Skin epidermis (tissue), 12 donors: ENCODE measurements around the gene PLXDC1.
"Not testable (repeated sequence)": the region's sequence is repeated elsewhere in the genome, so short reads cannot be mapped to it uniquely, and the experiment has no call there.

ENCODE experiments used
- H3K27ac ChIP-seq, 21 experiments: fragments of 200-600 bp; sonication (generic) in 11 of 21; one replicate each; pipeline ENCODE4 v1.5.0; 2020; ENCODE audit warnings: mild to moderate bottlenecking in 3 of 21, inconsistent platforms in 2 of 21, moderate library complexity in 2 of 21
- H3K4me3 ChIP-seq, 7 experiments: fragments of 200-600 bp; sonication (generic) in 2 of 7; one replicate each; pipeline ENCODE4 v1.5.0; 2020; ENCODE audit warnings: inconsistent platforms in 2 of 7, mild to moderate bottlenecking in 2 of 7, moderate library complexity in 1 of 7

Gene PLXDC1

DNA sequence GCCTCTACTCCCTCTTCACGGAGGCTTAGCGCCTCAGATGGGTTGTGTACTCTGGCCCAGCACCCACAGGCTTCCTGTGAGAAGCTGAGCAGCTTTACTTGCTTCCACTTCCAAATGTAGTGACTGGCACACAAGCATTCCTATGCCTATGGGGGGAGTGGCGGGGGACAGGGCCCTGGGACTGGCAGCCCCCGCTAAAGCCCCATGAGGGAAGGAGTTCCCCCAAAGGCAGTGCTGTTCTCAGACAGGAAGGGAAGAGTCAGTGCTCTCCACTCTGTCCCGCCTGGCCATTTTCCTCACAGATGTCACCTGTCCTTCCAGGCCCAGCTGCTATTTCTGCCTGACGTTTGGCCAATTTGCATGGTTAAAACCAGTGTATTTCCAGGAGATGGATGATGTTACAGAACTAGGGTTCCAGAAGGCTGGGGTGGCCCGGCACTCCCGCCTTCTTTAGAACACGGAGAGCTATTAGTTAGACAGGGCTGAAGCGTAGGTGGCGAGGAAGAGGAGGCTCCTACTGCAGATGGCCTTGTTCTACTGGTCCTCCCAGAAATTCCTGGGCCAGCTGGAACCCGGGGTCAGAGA, 100.3 kb downstream of the PLXDC1 start:
- H3K27ac ChIP-seq = no peak overlapping the region
- no peak overlapping the region for H3K4me3 ChIP-seq

DNA sequence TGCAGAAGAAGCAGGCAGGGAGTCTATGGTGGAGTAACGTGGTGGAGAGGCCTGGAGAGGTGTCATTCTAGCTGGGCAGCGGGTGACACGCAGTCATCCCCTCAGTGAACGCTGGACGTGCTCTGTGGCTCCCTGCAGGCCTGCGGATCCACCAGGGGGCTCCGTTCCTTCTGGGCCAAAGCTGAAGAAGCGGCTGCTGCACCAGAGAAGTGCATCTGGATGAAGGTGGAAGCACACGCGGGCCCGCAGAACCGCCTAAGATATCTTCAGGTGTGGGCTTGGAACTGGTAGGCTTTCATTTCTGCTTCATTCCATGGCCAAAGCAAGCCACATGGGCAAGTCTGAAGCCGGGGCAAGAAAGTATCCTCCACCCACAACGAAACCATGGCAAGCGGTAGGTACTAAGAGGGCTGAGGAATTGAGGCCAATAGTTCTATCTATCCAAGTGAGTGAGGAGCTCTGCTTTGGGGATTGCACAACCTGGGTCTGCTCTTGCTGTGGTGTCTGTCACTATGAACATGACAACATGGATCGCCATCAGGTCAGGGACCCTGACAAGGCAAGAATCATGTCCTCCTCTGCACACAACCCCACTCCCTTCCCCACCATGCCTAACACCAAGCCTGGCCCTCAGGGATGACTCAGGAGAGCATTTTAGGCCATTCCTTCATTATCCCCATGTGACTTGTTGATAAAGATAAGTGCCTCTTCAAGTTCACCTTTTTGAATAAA, 105.3 kb downstream of the PLXDC1 start:
- Histone ChIP-seq H3K27ac (no peak overlapping the region), H3K4me3 (no peak overlapping the region)

DNA sequence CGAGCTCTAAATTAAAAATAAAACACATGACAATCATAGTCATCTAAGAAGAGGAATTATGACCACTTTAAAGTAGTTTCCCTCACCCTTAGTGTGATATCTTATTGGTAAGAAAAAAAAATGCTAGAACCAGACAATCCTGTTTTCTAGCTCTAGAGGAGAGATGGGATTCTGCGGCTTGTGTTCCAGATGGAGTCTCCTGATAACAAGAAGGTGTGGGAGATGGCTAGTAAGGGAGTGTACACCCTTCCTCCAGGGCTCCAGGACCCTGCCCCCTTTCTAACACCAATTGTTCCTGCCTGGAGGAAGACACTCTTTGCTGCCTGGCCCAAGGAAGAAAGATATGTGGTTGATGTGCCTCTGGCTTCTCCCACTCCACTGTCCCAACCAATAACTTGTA, 115.4 kb downstream of the PLXDC1 start:
- H3K4me3 ChIP-seq = no peak overlapping the region
- peak overlapping the region in 1 of 21 experiments; percentile 45 for H3K27ac ChIP-seq

DNA sequence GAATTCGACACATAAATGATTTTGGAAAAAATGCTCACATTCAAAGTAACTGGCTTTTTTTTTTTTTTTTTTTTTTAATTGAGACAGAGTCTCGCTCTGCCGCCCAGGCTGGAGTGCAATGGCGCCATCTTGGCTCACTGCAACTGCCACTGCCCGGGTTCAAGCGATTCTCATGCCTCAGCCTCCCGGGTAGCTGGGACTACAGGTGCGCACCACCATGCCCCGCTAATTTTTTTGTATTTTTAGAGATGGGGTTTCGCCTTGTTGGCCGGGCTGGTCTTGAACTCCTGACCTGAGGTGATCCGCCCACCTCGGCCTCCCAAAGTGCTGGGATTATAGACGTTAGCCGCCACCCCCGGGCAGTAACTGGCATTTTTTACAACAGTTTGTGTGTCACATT, 115.9 kb downstream of the PLXDC1 start:
- H3K27ac ChIP-seq = peak overlapping the region in 1 of 21 experiments; percentile 45
- H3K4me3 ChIP-seq = not testable (repeated sequence)

DNA sequence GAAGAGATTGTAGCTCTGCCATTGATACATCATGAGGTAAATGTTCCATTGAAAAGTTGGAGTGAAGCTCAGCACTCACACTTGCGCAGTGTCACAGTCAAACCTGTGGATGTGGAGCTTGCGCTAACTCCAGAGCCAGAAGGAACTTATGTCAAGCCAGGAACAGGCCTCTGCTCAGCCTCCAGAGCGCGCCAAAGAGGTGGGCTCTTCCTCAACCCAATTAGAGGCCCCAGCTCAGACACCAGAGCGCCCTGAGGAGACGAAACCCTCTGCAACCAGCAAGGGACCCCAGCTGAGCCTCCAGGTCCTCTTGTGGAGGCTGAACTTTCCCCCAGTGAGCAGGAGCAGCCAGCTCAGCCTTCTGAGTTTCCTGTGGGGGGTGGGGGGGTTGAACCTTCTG, 122.7 kb downstream of the PLXDC1 start:
- H3K4me3 ChIP-seq = no peak overlapping the region
- no peak overlapping the region for H3K27ac ChIP-seq

GRCh38 chr17:39027455-39028035, 123.9 kb downstream of the PLXDC1 start:
- peak overlapping the region in 9 of 21 experiments; percentile 2 to 68 (median 34) for H3K27ac ChIP-seq
- H3K4me3 ChIP-seq = peak overlapping the region in 6 of 7 experiments; percentile 21 to 43 (median 26)

DNA sequence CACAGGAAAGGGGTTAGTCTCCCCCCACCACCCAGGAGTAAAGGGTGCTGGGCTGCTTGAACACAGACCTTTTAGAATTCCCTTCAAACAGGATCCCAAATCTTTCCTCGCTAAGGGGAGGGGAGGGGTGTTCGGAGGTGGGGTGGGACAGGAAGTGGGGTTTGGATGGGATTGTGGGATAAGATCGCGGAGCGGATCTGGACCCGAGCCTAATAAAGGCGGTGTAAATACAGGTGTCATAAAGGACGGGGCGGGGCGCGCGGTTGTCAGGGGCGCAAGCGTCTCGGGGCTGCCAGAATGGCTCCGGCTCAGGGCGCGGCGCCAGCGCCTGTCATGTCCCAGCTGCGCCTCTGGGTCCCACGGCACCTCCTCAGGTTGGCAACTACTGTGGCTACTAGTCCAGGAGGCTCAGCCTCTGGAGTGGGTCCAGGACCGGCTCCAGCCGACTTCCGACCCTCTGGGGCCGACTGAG, 124.4 kb downstream of the PLXDC1 start:
- peak overlapping the region in 6 of 7 experiments; percentile 21 to 43 (median 26) for H3K4me3 ChIP-seq
- H3K27ac ChIP-seq = peak overlapping the region in 9 of 21 experiments; percentile 2 to 68 (median 34)

- H3K27ac ChIP-seq = peak overlapping the region in 2 of 21 experiments; percentile 2 to 67
- not testable (repeated sequence) for H3K4me3 ChIP-seq
Measured at GRCh38 chr17:39026346-39026745, 125.1 kb downstream of the PLXDC1 start.

DNA sequence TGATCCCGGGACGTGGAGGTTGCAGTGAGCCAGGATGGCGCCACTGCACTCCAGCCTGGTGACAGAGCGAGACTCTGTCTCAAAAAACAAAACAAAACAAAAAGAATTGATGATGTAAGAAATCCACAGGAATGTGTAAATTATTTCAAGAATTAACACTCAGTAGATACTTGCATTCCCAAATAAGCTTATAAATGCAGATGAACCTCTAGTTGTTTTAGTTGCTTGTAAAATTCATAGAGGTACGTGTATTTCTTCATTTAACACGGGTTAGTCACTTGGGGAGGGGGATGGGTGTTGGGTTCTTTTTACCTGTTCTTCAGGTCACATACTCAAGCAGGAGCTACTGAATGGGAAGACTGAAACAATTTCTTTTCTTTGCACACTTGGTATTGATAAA, 128.5 kb downstream of the PLXDC1 start:
- no peak overlapping the region for H3K27ac ChIP-seq
- H3K4me3 ChIP-seq = no peak overlapping the region

- H3K27ac ChIP-seq, H3K4me3 ChIP-seq: not testable (repeated sequence)
Measured at GRCh38 chr17:39020037-39020436, 131.4 kb downstream of the PLXDC1 start.

DNA sequence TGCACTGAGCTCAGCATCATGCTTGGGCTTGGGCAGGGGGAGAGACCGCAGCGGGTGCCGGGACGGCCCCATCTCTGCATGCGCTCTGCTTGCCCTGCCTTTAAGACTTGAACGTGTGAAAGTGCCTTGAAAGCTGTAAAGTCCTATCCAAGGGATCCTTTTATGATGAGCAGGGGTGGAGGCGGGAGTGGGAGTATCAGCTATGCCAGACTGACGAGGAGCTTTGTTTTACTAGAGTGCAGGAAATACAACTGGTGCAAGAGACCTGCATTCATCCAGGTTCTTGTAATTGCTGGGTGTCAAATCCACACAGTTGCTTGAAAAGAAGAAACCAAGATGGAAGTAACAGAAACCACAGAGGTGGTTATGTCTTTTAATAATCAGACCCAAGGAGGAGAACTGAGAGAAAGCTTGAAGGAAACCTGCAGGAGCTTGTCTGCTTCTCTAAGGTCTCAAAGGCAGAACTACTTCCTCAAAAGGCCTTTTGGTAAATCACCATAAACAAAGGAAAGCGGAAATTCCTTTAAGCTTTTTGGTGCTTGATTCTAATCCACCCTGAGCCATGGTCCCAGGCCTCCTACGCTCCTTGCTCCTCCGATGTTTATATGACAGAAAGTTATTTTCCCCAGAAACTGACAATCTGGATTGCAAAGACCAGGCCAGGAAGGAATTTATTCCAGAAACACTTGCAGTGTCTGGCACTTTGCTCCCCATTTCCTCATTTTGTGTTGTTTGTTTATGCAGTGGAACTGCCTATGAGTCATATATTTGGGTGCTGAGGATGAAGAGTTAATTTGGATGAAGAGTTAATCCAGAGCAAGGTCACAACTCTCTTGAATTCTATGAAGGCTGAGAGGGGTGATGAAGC, 132.9 kb downstream of the PLXDC1 start:
- H3K27ac ChIP-seq = peak overlapping the region in 7 of 21 experiments; percentile 2 to 53 (median 25)
- no peak overlapping the region for H3K4me3 ChIP-seq

DNA sequence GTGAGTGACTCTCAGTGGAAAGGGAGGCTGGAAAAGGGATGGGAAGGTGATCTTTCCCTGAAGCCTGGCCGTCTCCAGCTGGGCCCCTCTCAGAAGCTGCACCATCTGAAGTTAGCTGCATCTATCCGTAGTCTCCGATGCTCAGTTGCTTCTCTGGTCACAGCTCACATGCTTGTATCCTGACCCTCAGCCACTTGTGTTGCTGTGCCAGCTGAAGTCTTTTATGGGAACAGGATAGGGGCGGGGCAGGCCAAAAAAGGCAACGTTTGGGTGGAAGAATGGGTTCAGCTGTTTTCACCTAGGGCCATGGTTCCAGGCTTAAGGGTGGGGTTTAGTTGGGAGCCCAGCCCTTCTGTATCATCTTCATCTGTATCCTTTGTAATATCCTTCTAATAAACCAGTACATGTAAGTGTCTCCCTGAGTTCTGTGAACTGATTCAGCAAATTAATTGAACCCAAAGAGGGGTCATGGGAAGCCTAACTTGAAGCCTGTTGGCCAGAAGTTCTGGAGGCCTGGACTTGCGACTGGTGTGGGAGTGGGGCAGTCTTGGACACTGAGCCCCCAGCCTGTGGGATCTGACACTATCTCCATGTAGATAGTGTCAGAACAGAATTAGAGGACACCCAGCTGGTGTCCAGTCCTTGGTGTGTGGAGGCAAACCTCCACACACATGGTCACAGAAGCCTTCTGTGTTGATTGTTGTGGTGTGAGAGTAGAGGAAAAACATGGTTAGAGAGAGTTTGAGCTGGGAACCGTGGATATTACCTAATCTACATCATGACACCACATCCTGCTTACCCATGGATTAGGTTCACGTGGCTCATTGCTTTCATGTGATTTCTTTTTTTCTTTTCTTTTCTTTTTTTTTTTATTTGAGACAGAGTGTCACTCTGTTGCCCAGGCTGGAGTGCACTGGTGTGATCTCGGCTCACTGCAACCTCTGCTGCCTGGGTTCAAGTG, 135.0 kb downstream of the PLXDC1 start:
- Histone ChIP-seq H3K27ac (peak overlapping the region in 4 of 21 experiments; percentile 7 to 26 (median 16)), H3K4me3 (no peak overlapping the region)

DNA sequence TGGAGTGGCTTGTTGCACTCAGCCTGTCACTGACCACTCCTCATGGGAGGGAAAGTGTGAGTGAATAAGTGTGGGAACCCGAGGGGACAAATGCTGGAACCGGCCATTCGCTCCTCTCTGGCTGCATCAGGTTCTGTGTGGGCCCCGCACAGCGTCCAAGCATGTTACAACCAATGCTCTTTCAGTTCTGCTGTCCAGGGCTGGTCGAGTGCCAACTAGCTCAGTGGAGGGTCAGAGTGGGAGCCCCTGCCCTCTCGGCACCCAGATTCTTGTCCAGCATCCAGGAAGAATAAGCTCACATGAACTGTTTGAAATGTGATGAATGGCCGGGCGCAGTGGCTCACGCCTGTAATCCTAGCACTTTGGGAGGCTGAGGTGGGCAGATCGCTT, 135.9 kb downstream of the PLXDC1 start:
- peak overlapping the region in 3 of 21 experiments; percentile 16 to 56 (median 51) for H3K27ac ChIP-seq
- H3K4me3 ChIP-seq = no peak overlapping the region

DNA sequence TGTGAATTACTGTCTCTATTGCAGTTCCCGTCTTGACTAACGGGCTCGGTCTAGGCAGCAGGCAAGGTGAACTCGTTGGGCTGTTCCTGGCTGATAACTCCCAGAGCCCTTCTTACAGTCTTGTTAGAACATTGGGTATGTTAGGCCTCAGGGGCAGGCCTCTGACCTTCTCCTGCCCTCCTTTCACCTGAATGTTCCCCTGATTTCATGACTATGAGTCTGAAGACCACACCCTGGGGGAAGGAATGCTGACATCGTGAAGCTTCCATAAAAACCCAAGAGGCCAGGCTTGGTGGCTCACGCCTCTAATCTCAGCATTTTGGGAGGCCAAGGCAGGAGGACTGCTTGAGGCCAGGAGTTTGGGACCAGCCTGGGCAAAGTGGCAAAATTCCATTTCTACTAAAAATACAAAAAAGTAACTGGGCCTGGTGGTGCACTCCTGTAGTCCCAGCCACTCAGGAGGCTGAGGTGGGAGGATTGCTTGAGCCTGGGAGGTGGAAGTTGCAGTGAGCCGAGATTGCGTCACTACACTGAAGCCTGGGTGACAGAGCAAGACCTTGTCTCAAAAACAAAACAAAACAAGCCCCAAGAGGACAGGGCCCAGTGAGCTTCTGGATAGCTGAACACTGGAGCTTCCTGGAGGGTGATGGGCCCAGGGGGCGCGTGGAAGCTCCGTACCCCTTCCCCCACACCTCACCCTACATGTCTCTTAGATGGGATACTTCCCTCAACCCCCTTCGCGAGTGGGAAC, 136.5 kb downstream of the PLXDC1 start:
- Histone ChIP-seq H3K27ac (peak overlapping the region in 14 of 21 experiments; percentile 7 to 68 (median 38)), H3K4me3 (no peak overlapping the region)

- peak overlapping the region in 12 of 21 experiments; percentile 7 to 68 (median 38) for H3K27ac ChIP-seq
Measured at GRCh38 chr17:39014044-39014794, 137.2 kb downstream of the PLXDC1 start.

More at GRCh38 chr17:39014044-39014794, 137.2 kb downstream of the PLXDC1 start:
- no peak overlapping the region for H3K4me3 ChIP-seq
